ENCODE results near the gene TTLL11. TPM values are rescaled to one million over a fixed set of nuclear protein-coding genes. Genes with fewer than 3 reads are reported as not detected.

TTLL11 gene
- total RNA-seq, 1 donor = 6.2 TPM

- no peak overlapping the region for H3K27ac ChIP-seq (ENCODE audit: low read depth, low read length)
Measured at GRCh38 chr9:121779381-121780117, 313.6 kb downstream of the TTLL11 start.

GRCh38 chr9:121778252-121779225 lies 314.6 kb downstream of the TTLL11 start:
- Histone ChIP-seq H4K20me1 (ENCODE audit: insufficient read depth, low read length) (no peaks in the 10 kb centered on the region), H3K4me2 (ENCODE audit: insufficient read depth, low read length) (no peak overlapping the region), H3K36me3 (ENCODE audit: insufficient read depth, low read length) (peaks cover 14% of the 10 kb centered on the region), H3K27ac (ENCODE audit: low read depth, low read length) (no peak overlapping the region), H3K79me2 (ENCODE audit: insufficient read depth, low read length) (peaks cover 2% of the 10 kb centered on the region), H3K9me3 (ENCODE audit: low read depth, low read length) (peaks cover 1% of the 10 kb centered on the region), H3K27me3 (ENCODE audit: insufficient read depth, low read length) (no peaks in the 10 kb centered on the region), H3K4me1 (ENCODE audit: insufficient read depth, low read length) (no peaks in the 10 kb centered on the region), H3K4me3 (ENCODE audit: insufficient read depth, low read length) (no peak overlapping the region), H2AFZ (ENCODE audit: low read length) (no peak overlapping the region)
- no peak for TF ChIP-seq CTCF (IDR thresholded peaks at IDR 0.05; ENCODE audit: extremely low read depth, low read depth, low read length)
- DNase-seq (ENCODE audit: insufficient read length, low spot score, missing footprints) = peak; percentile 87

More at GRCh38 chr9:121779381-121780117, 313.6 kb downstream of the TTLL11 start:
- Histone ChIP-seq H3K36me3 (ENCODE audit: insufficient read depth, low read length) (peaks cover 14% of the 10 kb centered on the region), H3K4me1 (ENCODE audit: insufficient read depth, low read length) (no peaks in the 10 kb centered on the region), H3K4me3 (ENCODE audit: insufficient read depth, low read length) (no peak overlapping the region), H2AFZ (ENCODE audit: low read length) (no peak overlapping the region), H3K27me3 (ENCODE audit: insufficient read depth, low read length) (no peaks in the 10 kb centered on the region), H3K4me2 (ENCODE audit: insufficient read depth, low read length) (no peak overlapping the region), H3K9me3 (ENCODE audit: low read depth, low read length) (peaks cover 1% of the 10 kb centered on the region), H3K79me2 (ENCODE audit: insufficient read depth, low read length) (peaks cover 2% of the 10 kb centered on the region), H4K20me1 (ENCODE audit: insufficient read depth, low read length) (no peaks in the 10 kb centered on the region)
- no peak for TF ChIP-seq CTCF (IDR thresholded peaks at IDR 0.05; ENCODE audit: extremely low read depth, low read depth, low read length)
- peak; percentile 69 for DNase-seq (ENCODE audit: insufficient read length, low spot score, missing footprints)

- H3K9me3 ChIP-seq (ENCODE audit: low read depth, low read length) = peaks cover 1% of the 10 kb centered on the region
- peaks cover 14% of the 10 kb centered on the region for H3K36me3 ChIP-seq (ENCODE audit: insufficient read depth, low read length)
- H4K20me1 ChIP-seq (ENCODE audit: insufficient read depth, low read length) = no peaks in the 10 kb centered on the region
- TF ChIP-seq CTCF (IDR thresholded peaks at IDR 0.05; ENCODE audit: extremely low read depth, low read depth, low read length) = no peak
- peaks cover 2% of the 10 kb centered on the region for H3K79me2 ChIP-seq (ENCODE audit: insufficient read depth, low read length)
- H3K4me2 ChIP-seq (ENCODE audit: insufficient read depth, low read length) = no peak overlapping the region
- H3K4me3 ChIP-seq (ENCODE audit: insufficient read depth, low read length) = no peak overlapping the region
- no peak overlapping the region for H2AFZ ChIP-seq (ENCODE audit: low read length)
- H3K4me1 ChIP-seq (ENCODE audit: insufficient read depth, low read length) = no peaks in the 10 kb centered on the region
- H3K27me3 ChIP-seq (ENCODE audit: insufficient read depth, low read length) = no peaks in the 10 kb centered on the region
- no peak overlapping the region for H3K27ac ChIP-seq (ENCODE audit: low read depth, low read length)
- DNase-seq (ENCODE audit: insufficient read length, low spot score, missing footprints) = peak; percentile 66
Measured at GRCh38 chr9:121776739-121777637, 316.1 kb downstream of the TTLL11 start.
